WTC11 (cell line): ENCODE data around the gene ALOX12. TPM values are rescaled to one million over a fixed set of nuclear protein-coding genes. Genes with fewer than 3 reads are reported as not detected.
A peak's percentile ranks its signal among the peaks of the same experiment; 100 is the strongest.

Source experiments
- AR ChIP-seq: fragments of 250-450 bp; sonication (Bioruptor Pico); IDR thresholded peaks from 2 replicates; pipeline ENCODE4 v1.9.0; 2021; ENCODE audit warnings: mild to moderate bottlenecking
- ARID4B ChIP-seq: sonication (generic); formaldehyde crosslinking; IDR thresholded peaks from 2 replicates; pipeline ENCODE4 v1.8.0; 2023; ENCODE audit warnings: missing genetic modification reagents, mild to moderate bottlenecking, borderline replicate concordance
- EMX1 ChIP-seq: fragments of 250-450 bp; sonication (Bioruptor Pico); IDR thresholded peaks from 2 replicates; pipeline ENCODE4 v1.8.0; 2021; ENCODE audit warnings: mild to moderate bottlenecking
- ETV6 ChIP-seq: sonication (generic); formaldehyde crosslinking; IDR thresholded peaks from 2 replicates; pipeline ENCODE4 v1.8.1; 2022; ENCODE audit warnings: mild to moderate bottlenecking, missing genetic modification reagents
- FOXJ3 ChIP-seq: sonication (generic); formaldehyde crosslinking; IDR thresholded peaks from 2 replicates; pipeline ENCODE4 v1.9.0; 2021; ENCODE audit warnings: missing genetic modification reagents, mild to moderate bottlenecking, borderline replicate concordance
- HMGA2 ChIP-seq: fragments of 250-450 bp; sonication (Bioruptor Pico); IDR thresholded peaks from 2 replicates; pipeline ENCODE4 v1.4.0; 2021; ENCODE audit warnings: mild to moderate bottlenecking, moderate library complexity
- KAT7 ChIP-seq: sonication (generic); formaldehyde crosslinking; IDR thresholded peaks from 2 replicates; pipeline ENCODE4 v1.8.1; 2023; ENCODE audit warnings: missing genetic modification reagents, mild to moderate bottlenecking, borderline replicate concordance
- MAX ChIP-seq: sonication (generic); formaldehyde crosslinking; IDR thresholded peaks from 2 replicates; pipeline ENCODE4 v1.8.0; 2022; ENCODE audit warnings: mild to moderate bottlenecking, missing genetic modification reagents
- MLX ChIP-seq: sonication (generic); formaldehyde crosslinking; IDR thresholded peaks from 2 replicates; pipeline ENCODE4 v1.8.1; 2023; ENCODE audit warnings: mild to moderate bottlenecking, missing genetic modification reagents, moderate library complexity
- OVOL2 ChIP-seq: fragments of 250-450 bp; sonication (Bioruptor Pico); IDR thresholded peaks from 2 replicates; pipeline ENCODE4 v1.9.0; 2021; ENCODE audit warnings: mild to moderate bottlenecking, borderline replicate concordance
- PREB ChIP-seq: sonication (generic); formaldehyde crosslinking; IDR thresholded peaks from 2 replicates; pipeline ENCODE4 v1.8.1; 2022; ENCODE audit warnings: mild to moderate bottlenecking, missing genetic modification reagents, moderate library complexity, borderline replicate concordance
- RORB ChIP-seq: fragments of 250-450 bp; sonication (Bioruptor Pico); IDR thresholded peaks from 2 replicates; pipeline ENCODE4 v1.9.0; 2021; ENCODE audit warnings: mild to moderate bottlenecking
- TEAD1 ChIP-seq: sonication (generic); formaldehyde crosslinking; IDR thresholded peaks from 2 replicates; pipeline ENCODE4 v1.8.0; 2022; ENCODE audit warnings: mild to moderate bottlenecking, missing genetic modification reagents
- TEAD4 ChIP-seq: sonication (generic); formaldehyde crosslinking; IDR thresholded peaks from 2 replicates; pipeline ENCODE4 v1.8.0; 2022; ENCODE audit warnings: mild to moderate bottlenecking, missing genetic modification reagents
- TP53 ChIP-seq: sonication (generic); formaldehyde crosslinking; IDR thresholded peaks from 2 replicates; pipeline ENCODE4 v1.8.1; 2023; ENCODE audit warnings: mild to moderate bottlenecking, missing genetic modification reagents
- ZNF281 ChIP-seq: sonication (generic); formaldehyde crosslinking; IDR thresholded peaks from 2 replicates; pipeline ENCODE4 v1.8.0; 2023; ENCODE audit warnings: mild to moderate bottlenecking, missing genetic modification reagents
- ZNF425 ChIP-seq: fragments of 250-450 bp; sonication (Bioruptor Pico); conservative IDR thresholded peaks from 2 replicates; pipeline ENCODE4 v1.9.0; 2021; ENCODE audit warnings: mild to moderate bottlenecking
- ZNF512 ChIP-seq: sonication (generic); formaldehyde crosslinking; IDR thresholded peaks from 2 replicates; pipeline ENCODE4 v1.8.1; 2022; ENCODE audit warnings: missing genetic modification reagents, borderline replicate concordance
- ZNF532 ChIP-seq: fragments of 250-450 bp; sonication (Bioruptor Pico); IDR thresholded peaks from 2 replicates; pipeline ENCODE4 v1.9.0; 2021; ENCODE audit warnings: mild to moderate bottlenecking, borderline replicate concordance
- total RNA-seq: library from RNA; stranded (reverse); gene quantifications from 3 replicates; pipeline ENCODE4 v1.2.3, GENCODE V29; 2021

Gene ALOX12
- total RNA-seq, 1 experiment from 2014 or later: 1.9 TPM

GRCh38 chr17:7043182-7043496 is 47.3 kb downstream of the ALOX12 start (continued):
- TF ChIP-seq TEAD1 (CRISPR knock-in tag): no peak
- no peak for TF ChIP-seq EMX1
- no peak for TF ChIP-seq ZNF532 (CRISPR knock-in tag)
- TF ChIP-seq ZNF512 (CRISPR knock-in tag): no peak
- no peak for TF ChIP-seq HMGA2 (CRISPR knock-in tag)
- no peak for TF ChIP-seq FOXJ3 (CRISPR knock-in tag)
- no peak for TF ChIP-seq OVOL2 (CRISPR knock-in tag)
- no peak for TF ChIP-seq MLX (CRISPR knock-in tag)
- TF ChIP-seq PREB (CRISPR knock-in tag): no peak
- TF ChIP-seq ETV6 (CRISPR knock-in tag): no peak
- no peak for TF ChIP-seq KAT7 (CRISPR knock-in tag)
- no peak for TF ChIP-seq RORB (CRISPR knock-in tag)
- 0 out of 2 replicates have a peak, but pooled peaks have one; percentile 43 for TF ChIP-seq MAX (CRISPR knock-in tag)
- TF ChIP-seq TEAD4 (CRISPR knock-in tag): no peak
- no peak for TF ChIP-seq AR (CRISPR knock-in tag)
- no peak for TF ChIP-seq ZNF281 (CRISPR knock-in tag)
- TF ChIP-seq ZNF425: no peak
- no peak for TF ChIP-seq ARID4B (CRISPR knock-in tag)
- TF ChIP-seq TP53 (CRISPR knock-in tag): peak; percentile 23; the same call in 1 of the 2 replicates
